ENCODE results near the gene TTN. TPM values are rescaled to one million over a fixed set of nuclear protein-coding genes. Genes with fewer than 3 reads are reported as not detected.

The TTN gene
- total RNA-seq, 3 donors from 2014 or later: 1.3 to 8.6 (median 2.1) TPM

- intact Hi-C loops (cut with DNase I, micrococcal nuclease): no loop called here
- Histone ChIP-seq H3K4me1 (ENCODE audit: low read depth) (no peaks in the 10 kb centered on the region), H3K36me3 (ENCODE audit: low read depth) (no peaks in the 10 kb centered on the region), H3K9me3 (no peaks in the 10 kb centered on the region), H3K4me3 (no peak overlapping the region)
- TF ChIP-seq, protein P1, sequence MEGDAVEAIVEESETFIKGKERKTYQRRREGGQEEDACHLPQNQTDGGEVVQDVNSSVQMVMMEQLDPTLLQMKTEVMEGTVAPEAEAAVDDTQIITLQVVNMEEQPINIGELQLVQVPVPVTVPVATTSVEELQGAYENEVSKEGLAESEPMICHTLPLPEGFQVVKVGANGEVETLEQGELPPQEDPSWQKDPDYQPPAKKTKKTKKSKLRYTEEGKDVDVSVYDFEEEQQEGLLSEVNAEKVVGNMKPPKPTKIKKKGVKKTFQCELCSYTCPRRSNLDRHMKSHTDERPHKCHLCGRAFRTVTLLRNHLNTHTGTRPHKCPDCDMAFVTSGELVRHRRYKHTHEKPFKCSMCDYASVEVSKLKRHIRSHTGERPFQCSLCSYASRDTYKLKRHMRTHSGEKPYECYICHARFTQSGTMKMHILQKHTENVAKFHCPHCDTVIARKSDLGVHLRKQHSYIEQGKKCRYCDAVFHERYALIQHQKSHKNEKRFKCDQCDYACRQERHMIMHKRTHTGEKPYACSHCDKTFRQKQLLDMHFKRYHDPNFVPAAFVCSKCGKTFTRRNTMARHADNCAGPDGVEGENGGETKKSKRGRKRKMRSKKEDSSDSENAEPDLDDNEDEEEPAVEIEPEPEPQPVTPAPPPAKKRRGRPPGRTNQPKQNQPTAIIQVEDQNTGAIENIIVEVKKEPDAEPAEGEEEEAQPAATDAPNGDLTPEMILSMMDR (IDR thresholded peaks at IDR 0.05): no peak
- DNase-seq (no peak), ATAC-seq (no peak)
Measured at GRCh38 chr2:178830451-178830850, 23.2 kb upstream of the TTN start.

- Histone ChIP-seq H3K36me3 (ENCODE audit: low read depth) (no peaks in the 10 kb centered on the region), H3K4me3 (no peak overlapping the region), H3K9me3 (no peaks in the 10 kb centered on the region), H3K4me1 (ENCODE audit: low read depth) (no peaks in the 10 kb centered on the region)
- no peak for DNase-seq
- intact Hi-C loops (cut with DNase I, micrococcal nuclease): no loop called here
- TF ChIP-seq, protein P1 (IDR thresholded peaks at IDR 0.05): no peak
- ATAC-seq: no peak
Measured at GRCh38 chr2:178829981-178830380, 22.8 kb upstream of the TTN start.

GRCh38 chr2:178829299-178829960, 22.2 kb upstream of the TTN start:
- Histone ChIP-seq H3K4me1 (ENCODE audit: low read depth) (no peaks in the 10 kb centered on the region), H3K4me3 (no peak overlapping the region), H3K9me3 (no peaks in the 10 kb centered on the region), H3K36me3 (ENCODE audit: low read depth) (no peaks in the 10 kb centered on the region)
- DNase-seq (no peak), ATAC-seq (no peak)
- TF ChIP-seq, protein P1 (IDR thresholded peaks at IDR 0.05): no peak
- intact Hi-C loops (cut with DNase I, micrococcal nuclease): no loop called here

- Histone ChIP-seq H3K9me3 (no peaks in the 10 kb centered on the region), H3K4me3 (no peak overlapping the region), H3K36me3 (ENCODE audit: low read depth) (no peaks in the 10 kb centered on the region), H3K4me1 (ENCODE audit: low read depth) (no peaks in the 10 kb centered on the region)
- intact Hi-C loops (cut with DNase I, micrococcal nuclease): no loop called here
- no peak for DNase-seq
- no peak for ATAC-seq
- TF ChIP-seq, protein P1 (IDR thresholded peaks at IDR 0.05): no peak
Measured at GRCh38 chr2:178828486-178828881, 21.3 kb upstream of the TTN start.

DNA sequence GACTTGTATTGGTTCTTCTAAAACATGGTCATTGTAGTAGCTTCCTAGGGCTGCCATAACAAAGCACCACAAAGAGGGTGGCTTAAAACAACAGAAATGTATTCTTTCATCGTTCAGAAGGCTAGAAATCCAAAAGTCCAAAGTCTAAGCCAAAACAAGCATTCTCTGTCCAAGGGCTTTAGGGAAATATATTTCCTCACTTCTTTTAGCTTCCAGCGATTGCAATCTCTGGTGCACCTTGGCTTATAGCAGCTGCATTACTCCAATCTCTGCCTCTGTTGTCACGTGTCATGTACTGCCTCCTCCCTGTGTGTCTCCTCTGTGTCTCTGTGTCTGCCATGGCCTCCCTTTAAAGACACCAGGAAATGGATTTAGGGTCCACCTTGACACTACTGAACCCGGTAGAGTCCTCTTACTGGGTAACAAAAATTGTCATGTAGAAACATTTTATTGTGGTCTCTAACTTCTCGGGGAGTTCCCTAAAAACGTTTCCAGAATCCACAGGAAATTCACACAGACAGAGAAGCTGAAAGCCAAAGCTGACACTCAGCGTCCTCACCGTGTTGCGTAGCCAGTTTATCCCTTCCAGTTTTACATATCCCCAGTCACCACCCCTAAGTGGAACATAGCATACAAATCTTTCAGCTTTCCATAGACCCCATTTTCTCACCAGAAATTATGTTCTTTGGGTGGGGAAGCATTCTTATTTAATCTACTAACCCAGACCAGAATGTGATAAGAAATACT, 20.7 kb upstream of the TTN start:
- TF ChIP-seq, protein P1 (IDR thresholded peaks at IDR 0.05): no peak
- DNase-seq (no peak), ATAC-seq (no peak)
- Histone ChIP-seq H3K4me3 (no peak overlapping the region), H3K36me3 (ENCODE audit: low read depth) (no peaks in the 10 kb centered on the region), H3K9me3 (no peaks in the 10 kb centered on the region), H3K4me1 (ENCODE audit: low read depth) (no peaks in the 10 kb centered on the region)
- intact Hi-C loops (cut with DNase I, micrococcal nuclease): no loop called here
